GM12892 (cell line): Measurements from ENCODE around the gene NFKBIZ.

Experiments used
- POLR2A ChIP-seq: IDR thresholded peaks from 2 replicates; pipeline ENCODE4 v1.6.1; 2011; ENCODE audit warnings: low read depth, low read length, control low read depth
- POLR2AphosphoS5 ChIP-seq: IDR thresholded peaks from 2 replicates; pipeline ENCODE4 v1.6.1; 2011; ENCODE audit warnings: low read depth, low read length, control low read depth

GRCh38 chr3:101819649-101820206 is 29.6 kb upstream of the NFKBIZ start:
- no peak for TF ChIP-seq POLR2A
- no peak for TF ChIP-seq POLR2AphosphoS5
